Peyer's patch (tissue), 4 donors: ENCODE measurements around the gene EYS. TPM values are rescaled to one million over a fixed set of nuclear protein-coding genes. Genes with fewer than 3 reads are reported as not detected.

ENCODE experiments used
- DNase-seq, 3 donors: peaks; one replicate each; pipeline ENCODE4 v3.0.0-alpha.2; 2017 to 2019
- H3K27ac ChIP-seq, 4 donors: fragments of 200-600 bp; sonication (generic); one replicate each; pipeline ENCODE4 v1.5.1; 2016 to 2019
- H3K27me3 ChIP-seq, 2 donors: fragments of 200-600 bp; sonication (generic); one replicate each; pipeline ENCODE4 v1.5.1; 2019
- H3K36me3 ChIP-seq, 3 donors: fragments of 200-600 bp; sonication (generic); one replicate each; pipeline ENCODE4 v1.5.1; 2016 to 2019
- H3K4me1 ChIP-seq, 4 donors: fragments of 200-600 bp; sonication (generic); one replicate each; pipeline ENCODE4 v1.5.1; 2016 to 2019
- H3K4me3 ChIP-seq, 4 donors: fragments of 200-600 bp; sonication (generic); 1 replicate in 3 of 4; 2 replicates in 1 of 4; pipeline ENCODE4 v1.5.1; 2016 to 2019; ENCODE audit warnings: mild to moderate bottlenecking in 1 of 4
- H3K9me3 ChIP-seq, 4 donors: fragments of 200-600 bp; sonication (generic); one replicate each; pipeline ENCODE4 v1.5.1; 2016 to 2019; ENCODE audit warnings: mild to moderate bottlenecking in 1 of 4
- POLR2A ChIP-seq, 2 donors: fragments of 450-650 bp; IDR thresholded peaks; one replicate each; pipeline ENCODE4 v1.5.1; 2017; ENCODE audit warnings: antibody characterized with exemption in 2 of 2, mild to moderate bottlenecking in 2 of 2, moderate library complexity in 2 of 2
- total RNA-seq, 4 donors: library from RNA; depleted of rRNA; stranded (reverse); fragments of >200 nt; gene quantifications; one replicate each; pipeline ENCODE4 v1.1.0, GENCODE V29; 2016
- TF ChIP-seq, protein P1 (sequence below), 6 experiments: fragments of 450-650 bp in 4 of 6; fragments of 200-600 bp in 2 of 6; sonication (generic) in 1 of 6; IDR thresholded peaks; one replicate each; pipeline ENCODE4 v1.5.1; 2017 to 2019; ENCODE audit warnings: antibody characterized with exemption in 6 of 6, mild to moderate bottlenecking in 3 of 6, moderate library complexity in 1 of 6

Gene EYS
- total RNA-seq, 4 donors from 2014 or later, result 0.13 to 1.5 (median 0.35) TPM; not detected in 1

GRCh38 chr6:64146094-64146493 lies 1560.9 kb downstream of the EYS start:
- no peaks in the 10 kb centered on the region for H3K36me3 ChIP-seq
- H3K4me3 ChIP-seq, result no peak overlapping the region
- no peak for DNase-seq
- H3K27ac ChIP-seq, result no peak overlapping the region
- H3K27me3 ChIP-seq, result no peaks in the 10 kb centered on the region
- no peaks in the 10 kb centered on the region for H3K4me1 ChIP-seq
- TF ChIP-seq, protein P1, sequence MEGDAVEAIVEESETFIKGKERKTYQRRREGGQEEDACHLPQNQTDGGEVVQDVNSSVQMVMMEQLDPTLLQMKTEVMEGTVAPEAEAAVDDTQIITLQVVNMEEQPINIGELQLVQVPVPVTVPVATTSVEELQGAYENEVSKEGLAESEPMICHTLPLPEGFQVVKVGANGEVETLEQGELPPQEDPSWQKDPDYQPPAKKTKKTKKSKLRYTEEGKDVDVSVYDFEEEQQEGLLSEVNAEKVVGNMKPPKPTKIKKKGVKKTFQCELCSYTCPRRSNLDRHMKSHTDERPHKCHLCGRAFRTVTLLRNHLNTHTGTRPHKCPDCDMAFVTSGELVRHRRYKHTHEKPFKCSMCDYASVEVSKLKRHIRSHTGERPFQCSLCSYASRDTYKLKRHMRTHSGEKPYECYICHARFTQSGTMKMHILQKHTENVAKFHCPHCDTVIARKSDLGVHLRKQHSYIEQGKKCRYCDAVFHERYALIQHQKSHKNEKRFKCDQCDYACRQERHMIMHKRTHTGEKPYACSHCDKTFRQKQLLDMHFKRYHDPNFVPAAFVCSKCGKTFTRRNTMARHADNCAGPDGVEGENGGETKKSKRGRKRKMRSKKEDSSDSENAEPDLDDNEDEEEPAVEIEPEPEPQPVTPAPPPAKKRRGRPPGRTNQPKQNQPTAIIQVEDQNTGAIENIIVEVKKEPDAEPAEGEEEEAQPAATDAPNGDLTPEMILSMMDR (IDR thresholded peaks at IDR 0.05), result no peak
- TF ChIP-seq POLR2A (IDR thresholded peaks at IDR 0.05), result no peak
- no peaks in the 10 kb centered on the region for H3K9me3 ChIP-seq

DNA sequence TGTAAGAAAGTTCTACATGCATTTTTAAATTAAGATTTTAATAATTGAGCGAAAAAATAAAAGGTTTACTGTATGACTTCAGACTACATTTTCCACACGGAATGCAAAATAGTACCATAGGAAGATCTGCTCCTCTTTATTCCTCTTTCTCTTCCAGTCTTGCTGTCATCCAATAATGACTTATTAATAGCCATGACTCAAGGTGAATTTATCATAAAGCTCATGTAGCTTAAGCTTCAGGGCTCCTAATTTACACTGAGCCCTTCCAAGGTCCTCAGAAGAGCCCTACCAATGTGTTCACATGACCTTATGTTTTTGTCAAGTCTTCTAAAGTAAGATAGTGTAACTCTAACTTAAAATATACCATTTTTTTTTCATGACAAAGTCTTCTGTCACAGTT lies 1561.4 kb downstream of the EYS start:
- H3K27me3 ChIP-seq, result no peaks in the 10 kb centered on the region

GRCh38 chr6:64143101-64143500 lies 1563.9 kb downstream of the EYS start:
- TF ChIP-seq, protein P1 (IDR thresholded peaks at IDR 0.05), result no peak
- TF ChIP-seq POLR2A (IDR thresholded peaks at IDR 0.05), result no peak
- no peak for DNase-seq
- H3K4me1 ChIP-seq, result no peaks in the 10 kb centered on the region
- no peaks in the 10 kb centered on the region for H3K36me3 ChIP-seq
- no peak overlapping the region for H3K27ac ChIP-seq
- H3K9me3 ChIP-seq, result no peaks in the 10 kb centered on the region
- no peaks in the 10 kb centered on the region for H3K27me3 ChIP-seq
- H3K4me3 ChIP-seq, result no peak overlapping the region

More for the DNA sequence above, 1561.4 kb downstream of the EYS start:
- TF ChIP-seq POLR2A (IDR thresholded peaks at IDR 0.05), result no peak
- TF ChIP-seq, protein P1 (IDR thresholded peaks at IDR 0.05), result no peak
- no peak for DNase-seq
- Histone ChIP-seq H3K9me3 (no peaks in the 10 kb centered on the region), H3K4me1 (no peaks in the 10 kb centered on the region), H3K4me3 (no peak overlapping the region), H3K36me3 (no peaks in the 10 kb centered on the region), H3K27ac (no peak overlapping the region)

DNA sequence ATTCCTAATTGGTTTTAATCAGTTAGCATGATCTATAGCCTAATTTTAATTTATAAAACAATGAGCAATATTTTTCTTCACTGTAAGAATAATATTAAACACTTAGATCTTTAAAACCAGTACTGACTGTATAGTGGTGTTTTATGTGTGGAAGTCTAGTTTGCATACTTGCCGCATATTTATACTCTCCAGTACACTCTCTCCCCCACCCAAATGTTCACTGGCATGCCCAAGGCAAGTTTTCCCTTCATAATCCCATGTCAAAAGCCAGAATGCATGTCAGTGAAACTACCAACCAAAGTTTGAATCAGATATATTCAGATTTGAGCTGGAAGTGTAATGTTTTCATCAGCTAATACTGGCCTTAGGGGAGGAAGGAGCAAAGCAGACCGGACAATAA lies 1565.3 kb downstream of the EYS start:
- no peak overlapping the region for H3K4me3 ChIP-seq
- H3K27ac ChIP-seq, result no peak overlapping the region
- no peaks in the 10 kb centered on the region for H3K36me3 ChIP-seq
- H3K9me3 ChIP-seq, result no peaks in the 10 kb centered on the region
- no peaks in the 10 kb centered on the region for H3K4me1 ChIP-seq
- no peak for DNase-seq
- no peak for TF ChIP-seq POLR2A (IDR thresholded peaks at IDR 0.05)
- TF ChIP-seq, protein P1 (IDR thresholded peaks at IDR 0.05), result no peak
- H3K27me3 ChIP-seq, result no peaks in the 10 kb centered on the region

DNA sequence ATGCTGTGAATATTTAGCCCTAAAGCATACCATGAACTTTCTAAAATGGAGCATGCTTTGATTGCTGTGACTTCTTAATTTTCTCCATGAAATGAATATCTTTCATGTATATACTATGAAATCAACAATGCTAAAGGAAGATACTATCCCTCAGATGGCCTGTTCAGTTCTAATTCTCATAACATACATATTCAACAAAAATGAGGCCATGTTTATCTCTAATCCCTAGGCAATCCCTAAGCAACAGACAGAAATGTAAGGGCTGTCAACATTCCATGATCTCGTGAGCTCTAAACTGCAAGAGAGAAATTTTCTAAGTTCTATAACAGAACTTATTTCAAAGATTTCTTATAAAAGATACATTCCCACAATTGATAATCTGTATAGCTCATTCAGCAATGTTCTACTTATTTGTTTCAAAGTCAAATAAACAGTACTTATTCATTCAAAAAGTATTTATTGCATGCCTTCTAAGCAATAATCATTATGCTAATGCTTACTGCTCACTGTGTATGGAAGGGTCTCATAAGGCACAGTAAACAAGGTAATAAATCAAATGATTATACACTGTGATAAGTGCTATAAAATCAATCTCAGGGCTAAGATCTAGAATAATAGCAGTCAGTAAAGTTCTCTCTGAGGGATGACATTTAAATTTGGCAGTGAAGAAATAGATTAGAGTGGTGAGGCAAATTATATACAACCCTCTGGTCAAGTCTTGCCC lies 1578.6 kb downstream of the EYS start:
- no peak for TF ChIP-seq POLR2A (IDR thresholded peaks at IDR 0.05)
- TF ChIP-seq, protein P1 (IDR thresholded peaks at IDR 0.05), result no peak
- Histone ChIP-seq H3K36me3 (no peaks in the 10 kb centered on the region), H3K4me1 (no peaks in the 10 kb centered on the region), H3K9me3 (no peaks in the 10 kb centered on the region), H3K4me3 (no peak overlapping the region), H3K27ac (no peak overlapping the region), H3K27me3 (no peaks in the 10 kb centered on the region)
- no peak for DNase-seq
